Aorta (tissue), 5 donors: ENCODE results near the gene APOL1. TPM values are rescaled to one million over a fixed set of nuclear protein-coding genes. Genes with fewer than 3 reads are reported as not detected.
"Not testable (repeated sequence)": the region's sequence is repeated elsewhere in the genome, so short reads cannot be mapped to it uniquely, and the experiment has no call there.

Experiments used
- ATAC-seq: fragments of 200-7000 bp; cut with Tn5 transposase; one replicate; pipeline ENCODE4 v1.9.1; 2022; ENCODE audit warnings: moderate library complexity; ENCODE audit not compliant: low FRiP score
- DNase-seq, 2 donors: peaks; one replicate each; pipeline ENCODE4 v3.0.0-alpha.2; 2020
- H3K27ac ChIP-seq, 2 donors: one replicate each; pipeline ENCODE4 v1.5.1; 2013; ENCODE audit warnings: low read length in 2 of 2, mild to moderate bottlenecking in 2 of 2, moderate library complexity in 2 of 2, control low read depth in 1 of 2, inconsistent platforms in 1 of 2, low read depth in 1 of 2
- H3K27me3 ChIP-seq, 2 donors: one replicate each; pipeline ENCODE4 v1.6.1; 2013; ENCODE audit warnings: control low read depth in 1 of 2, low read length in 1 of 2, mild to moderate bottlenecking in 1 of 2, moderate library complexity in 1 of 2; ENCODE audit not compliant: insufficient read depth in 2 of 2, control insufficient read depth in 1 of 2
- H3K36me3 ChIP-seq, 2 donors: one replicate each; pipeline ENCODE4 v1.6.1; 2013; ENCODE audit warnings: control low read depth in 1 of 2, low read length in 1 of 2, mild to moderate bottlenecking in 1 of 2; ENCODE audit not compliant: insufficient read depth in 2 of 2, control insufficient read depth in 1 of 2
- H3K4me1 ChIP-seq, 2 donors: one replicate each; pipeline ENCODE4 v1.6.1; 2013; ENCODE audit warnings: low read length in 2 of 2, control low read depth in 1 of 2, mild to moderate bottlenecking in 1 of 2, moderate library complexity in 1 of 2; ENCODE audit not compliant: insufficient read depth in 2 of 2, control insufficient read depth in 1 of 2
- H3K4me3 ChIP-seq, 2 donors: one replicate each; pipeline ENCODE4 v1.5.1; 2013; ENCODE audit warnings: low read length in 2 of 2, control low read depth in 1 of 2, mild to moderate bottlenecking in 1 of 2
- H3K9me3 ChIP-seq: one replicate; pipeline ENCODE4 v1.6.1; 2013; ENCODE audit warnings: mild to moderate bottlenecking, low read length; ENCODE audit not compliant: control insufficient read depth
- WGBS, 2 donors: extraction: QIAGEN DNeasy Blood & Tissue Kit; methylation state at CpG; one replicate each; pipeline ENCODE4 v1.1.7; 2013; 5-methylcytosine and 5-hydroxymethylcytosine counted together
- intact Hi-C, 2 donors: fragments of 100-400 bp; cut with DNase I; formaldehyde crosslinking; loops; one replicate each; pipeline versions ENCODE4 v1.14.2 to v1.15.0; 2022
- polyA plus RNA-seq, 2 donors: library from polyadenylated mRNA; stranded (reverse); fragments of 200-250 nt; gene quantifications; one replicate each; pipeline ENCODE4 v1.2.3, GENCODE V29; 2013
- total RNA-seq, 2 donors: library from RNA; stranded (reverse); fragmentation: NEBNext Ultra II Directional; extraction: Animal tissue kit (Norgen Biotek cat#: 25700); gene quantifications; one replicate each; pipeline ENCODE4 v1.2.1, GENCODE V29; 2021
- donor health status: healthy with polysubstance abuse.
- donor health status: Bipolar disorder and iron deficiency.
- donor health status: DM: no; HTN: no; CAD: no.
- donor health status: DM: no; HTN: no; CAD: no.
- donor health status: DM: yes; HTN: yes; CAD: no.

Gene APOL1
- total and polyA plus RNA-seq, 4 donors = 14.1 to 74.0 (median 43.2) TPM

- ATAC-seq (peak; percentile 3), DNase-seq (peak; percentile 49 to 75)
- WGBS, 2 donors = 77 to 78% methylated on average over 33 of the region's 33 CpGs
- Histone ChIP-seq H3K27ac (no peak overlapping the region), H3K4me1 (no peaks in the 10 kb centered on the region), H3K9me3 (no peaks in the 10 kb centered on the region), H3K27me3 (no peaks in the 10 kb centered on the region), H3K4me3 (no peak overlapping the region), H3K36me3 (peaks cover 11 to 42% of the 10 kb centered on the region in 2 donors)
- intact Hi-C loops = no loop called here
Measured at GRCh38 chr22:36288571-36289405, 35.9 kb downstream of the APOL1 start.

- H3K27me3 ChIP-seq = no peaks in the 10 kb centered on the region
- no peak overlapping the region for H3K4me3 ChIP-seq
- no peak overlapping the region for H3K27ac ChIP-seq
- H3K4me1 ChIP-seq = no peaks in the 10 kb centered on the region
- peaks cover 11 to 43% of the 10 kb centered on the region in 2 donors for H3K36me3 ChIP-seq
- no peaks in the 10 kb centered on the region for H3K9me3 ChIP-seq
- DNase-seq (no peak), ATAC-seq (no peak)
- 68 to 70% methylated on average over 7 of the region's 7 CpGs for WGBS, 2 donors
- intact Hi-C loops = no loop called here
Measured at GRCh38 chr22:36289406-36289870, 36.5 kb downstream of the APOL1 start.

GRCh38 chr22:36289948-36290371 is 37.0 kb downstream of the APOL1 start:
- H3K4me3 ChIP-seq, H3K27me3 ChIP-seq, ATAC-seq, H3K4me1 ChIP-seq, intact Hi-C loops, H3K9me3 ChIP-seq, H3K27ac ChIP-seq: not testable (repeated sequence)
- WGBS, 2 donors = 80 to 82% methylated on average over 11 of the region's 11 CpGs
- peaks cover 8 to 42% of the 10 kb centered on the region in 2 donors for H3K36me3 ChIP-seq
- DNase-seq = peak; percentile 12 to 25

- intact Hi-C loops, H3K27me3 ChIP-seq, H3K4me3 ChIP-seq, H3K9me3 ChIP-seq, H3K4me1 ChIP-seq, H3K27ac ChIP-seq, ATAC-seq: not testable (repeated sequence)
- WGBS, 2 donors = 87 to 90% methylated on average over 13 to 29 of the region's 40 CpGs
- peak; percentile 43 to 52 for DNase-seq
- peaks cover 3 to 42% of the 10 kb centered on the region in 2 donors for H3K36me3 ChIP-seq
Measured at GRCh38 chr22:36290391-36291075, 37.6 kb downstream of the APOL1 start.

- peaks cover 3 to 42% of the 10 kb centered on the region in 2 donors for H3K36me3 ChIP-seq
- no peaks in the 10 kb centered on the region for H3K27me3 ChIP-seq
- ATAC-seq = peak; percentile 2
- WGBS, 2 donors = 88% methylated on average over 29 of the region's 29 CpGs
- DNase-seq = peak; percentile 41 to 74
- H3K9me3 ChIP-seq = no peaks in the 10 kb centered on the region
- no peaks in the 10 kb centered on the region for H3K4me1 ChIP-seq
- intact Hi-C loops = no loop called here
- no peak overlapping the region for H3K4me3 ChIP-seq
- H3K27ac ChIP-seq = no peak overlapping the region
Measured at GRCh38 chr22:36291831-36292740, 39.2 kb downstream of the APOL1 start.

- H3K9me3 ChIP-seq = no peaks in the 10 kb centered on the region
- peaks cover 3 to 45% of the 10 kb centered on the region in 2 donors for H3K36me3 ChIP-seq
- intact Hi-C loops = no loop called here
- peak; percentile 35 to 71 for DNase-seq
- H3K4me3 ChIP-seq = no peak overlapping the region
- no peak overlapping the region for H3K27ac ChIP-seq
- WGBS, 2 donors = 82 to 85% methylated on average over 17 of the region's 17 CpGs
- H3K4me1 ChIP-seq = no peaks in the 10 kb centered on the region
- H3K27me3 ChIP-seq = no peaks in the 10 kb centered on the region
- ATAC-seq = peak; percentile 22
Measured at GRCh38 chr22:36292823-36293530, 40.0 kb downstream of the APOL1 start.

- WGBS, 2 donors = 87 to 90% methylated on average over 26 of the region's 26 CpGs
- Histone ChIP-seq H3K36me3 (peaks cover 3 to 44% of the 10 kb centered on the region in 2 donors), H3K27ac (no peak overlapping the region)
Measured at GRCh38 chr22:36293606-36294292, 40.8 kb downstream of the APOL1 start.

More at GRCh38 chr22:36293606-36294292, 40.8 kb downstream of the APOL1 start:
- no peak for ATAC-seq
- intact Hi-C loops = no loop called here
- peak; percentile 44 to 75 for DNase-seq
- H3K9me3 ChIP-seq = no peaks in the 10 kb centered on the region
- H3K4me1 ChIP-seq = no peaks in the 10 kb centered on the region
- H3K4me3 ChIP-seq = no peak overlapping the region
- no peaks in the 10 kb centered on the region for H3K27me3 ChIP-seq
